GM19324 (cell line): ENCODE measurements around the gene FARS2.

Source experiments
- ATAC-seq: cut with Tn5 transposase; IDR thresholded peaks from one replicate; pipeline ENCODE4 v1.9.1; 2021; ENCODE audit warnings: mild to moderate bottlenecking, moderate library complexity; ENCODE audit not compliant: unreplicated experiment, low FRiP score

The FARS2 gene

DNA sequence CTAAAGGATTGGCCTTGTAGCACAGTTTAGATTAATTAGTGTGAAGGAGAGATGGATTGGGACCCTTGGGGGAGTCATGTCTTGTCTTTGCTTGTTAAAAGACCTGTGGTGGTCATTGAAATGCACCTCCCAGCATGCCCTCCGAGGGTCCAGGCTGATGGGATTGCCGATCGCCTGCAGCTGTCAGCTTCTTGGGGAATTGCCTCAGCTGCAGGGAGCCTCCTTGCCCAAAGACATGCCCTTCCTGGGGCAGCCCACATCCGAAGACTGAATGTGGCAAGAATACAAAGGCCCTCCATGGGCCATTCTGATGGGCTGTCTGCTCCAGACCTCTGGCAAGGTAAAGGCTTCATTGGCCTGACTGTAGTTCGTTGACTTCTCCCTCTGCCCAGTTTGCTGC lies 150.7 kb downstream of the FARS2 start:
- no peak for ATAC-seq

DNA sequence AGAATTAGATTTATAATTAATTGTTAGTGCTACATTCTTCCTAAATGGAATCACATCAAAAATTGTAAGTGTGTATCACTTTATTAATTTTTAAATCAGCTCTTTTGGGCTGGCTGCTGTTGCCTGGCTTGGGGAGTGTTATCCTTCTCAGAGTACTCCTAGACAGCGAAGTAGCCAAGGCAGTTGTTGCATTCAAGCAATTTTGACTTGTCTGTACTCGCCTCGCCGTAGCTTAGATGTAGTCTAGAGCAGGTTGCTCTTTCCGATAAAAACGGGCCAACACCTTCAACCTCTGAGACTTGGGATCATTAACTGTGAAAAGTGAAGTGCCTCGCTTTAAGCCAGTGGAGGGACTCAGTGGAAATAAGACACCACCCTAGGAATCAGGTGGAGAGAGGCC lies 151.3 kb downstream of the FARS2 start:
- ATAC-seq: no peak

DNA sequence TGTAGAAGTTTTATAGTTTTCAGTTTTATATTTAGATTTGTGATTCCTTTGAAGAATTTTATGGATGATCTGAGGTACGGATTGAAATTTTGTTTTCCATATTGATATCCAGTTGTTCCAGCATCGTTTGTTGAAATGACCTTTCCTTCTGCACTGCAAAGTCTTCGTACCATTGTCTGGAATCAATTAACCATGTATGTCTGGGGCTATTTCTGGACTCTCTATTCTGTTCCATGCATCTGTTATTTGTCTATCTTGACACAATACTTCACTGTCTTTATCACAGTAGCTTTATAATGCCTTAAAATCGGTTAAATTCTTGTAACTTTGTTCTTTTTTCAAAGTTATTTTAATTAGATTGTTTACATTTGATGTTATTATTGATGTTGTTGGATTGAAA lies 154.9 kb downstream of the FARS2 start:
- no peak for ATAC-seq

DNA sequence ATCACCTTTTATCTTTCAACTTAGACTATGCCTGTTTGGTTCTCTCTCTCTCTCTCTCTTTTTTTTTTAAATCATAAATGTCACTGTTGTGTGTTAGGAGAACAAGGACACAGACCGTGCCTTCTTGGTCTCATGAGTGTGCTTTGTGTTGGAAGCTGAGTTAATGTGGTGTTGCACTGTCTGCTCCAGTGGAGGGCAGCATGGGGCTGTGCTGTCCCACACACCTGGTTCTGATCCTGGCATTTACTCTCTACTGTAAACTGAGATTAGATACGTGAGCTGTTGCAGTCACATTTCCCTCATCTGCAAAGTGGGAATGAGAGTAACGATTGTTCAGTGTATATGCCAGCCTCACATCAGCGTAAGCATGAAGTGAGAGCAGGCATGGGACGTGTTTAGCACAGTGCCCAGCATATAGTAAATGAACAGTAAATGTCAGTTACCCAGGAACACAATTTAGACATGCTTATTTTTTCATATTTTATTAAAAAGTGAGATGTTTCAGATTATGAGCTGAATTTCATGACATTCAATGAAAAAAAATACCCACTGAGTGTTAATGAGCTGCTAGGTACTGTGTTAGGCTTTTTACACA lies 161.1 kb downstream of the FARS2 start:
- no peak for ATAC-seq

DNA sequence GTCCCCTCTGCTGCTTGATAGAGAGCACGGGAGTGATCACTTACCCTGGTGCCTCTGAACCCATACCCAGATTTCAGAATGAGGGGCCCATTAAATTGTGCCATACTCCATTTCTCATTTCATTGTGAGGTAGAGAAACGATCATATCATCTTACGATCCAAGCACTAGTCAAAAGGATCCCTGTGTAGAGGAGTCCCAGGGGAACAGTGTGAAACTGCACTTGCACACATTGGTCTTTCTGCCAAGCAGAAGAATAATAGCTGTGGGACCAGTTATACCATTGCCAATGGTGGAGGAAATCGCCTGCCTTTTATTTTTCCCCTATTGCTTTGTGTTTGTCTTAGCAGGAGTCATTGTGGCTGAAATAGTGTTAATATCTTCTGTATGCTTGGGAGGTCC lies 161.9 kb downstream of the FARS2 start:
- ATAC-seq: no peak

DNA sequence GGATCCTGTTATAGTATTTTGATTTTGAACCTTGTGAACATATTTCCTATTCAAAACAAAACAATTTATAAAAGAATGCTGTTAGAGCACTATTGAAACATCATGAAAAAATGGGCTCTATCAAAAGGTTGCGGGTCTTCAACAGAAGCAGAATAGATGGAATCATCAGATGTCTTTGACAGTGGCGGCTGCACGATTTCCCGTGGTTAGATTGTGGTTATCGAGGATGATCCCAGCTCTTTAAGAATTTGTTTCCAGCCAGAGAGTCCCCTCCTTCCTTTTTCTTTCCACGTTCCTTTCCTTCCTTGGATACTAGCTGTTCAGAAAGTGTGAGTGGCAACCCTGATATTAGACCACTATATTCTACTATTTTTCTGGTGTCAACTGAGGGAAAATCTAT lies 163.4 kb downstream of the FARS2 start:
- no peak for ATAC-seq

DNA sequence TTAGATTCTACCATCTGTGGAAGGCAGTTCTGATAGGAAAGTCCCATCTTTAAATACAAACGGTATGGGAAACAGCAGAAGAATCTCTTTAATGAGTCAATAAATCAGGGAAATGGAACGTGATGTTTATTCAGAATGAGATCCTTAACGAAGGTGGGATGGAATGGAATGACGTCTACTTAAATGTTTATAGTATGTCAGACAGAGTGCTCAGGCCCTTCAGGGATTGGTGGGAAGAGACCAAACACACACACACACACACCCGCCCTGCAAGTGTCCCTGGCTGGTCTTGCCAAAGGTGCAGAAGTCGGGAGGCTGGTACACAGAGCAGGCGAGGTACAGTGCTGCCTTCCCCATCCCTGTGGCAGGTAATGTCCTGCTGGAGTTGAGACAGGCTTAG lies 164.0 kb downstream of the FARS2 start:
- ATAC-seq: no peak

DNA sequence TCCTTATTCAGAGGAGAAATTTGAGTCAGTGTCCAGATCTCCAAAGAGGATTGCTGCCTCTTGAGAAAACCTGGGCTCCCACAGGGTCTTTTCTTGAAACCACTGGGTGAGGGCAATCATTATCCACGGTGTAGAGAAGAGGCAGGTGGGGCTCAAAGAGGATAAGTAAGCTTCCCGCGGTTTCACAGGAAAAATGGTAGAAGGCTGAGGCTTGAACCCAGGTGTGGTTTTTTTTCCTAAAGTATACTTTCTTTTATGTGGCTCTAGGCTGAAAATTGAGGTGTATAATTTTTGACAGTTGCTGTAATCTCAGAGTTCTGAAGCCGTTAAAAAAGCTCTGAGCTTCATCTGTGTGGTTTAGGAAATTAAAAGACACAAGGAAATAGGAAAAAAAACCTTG lies 164.5 kb downstream of the FARS2 start:
- ATAC-seq: no peak

DNA sequence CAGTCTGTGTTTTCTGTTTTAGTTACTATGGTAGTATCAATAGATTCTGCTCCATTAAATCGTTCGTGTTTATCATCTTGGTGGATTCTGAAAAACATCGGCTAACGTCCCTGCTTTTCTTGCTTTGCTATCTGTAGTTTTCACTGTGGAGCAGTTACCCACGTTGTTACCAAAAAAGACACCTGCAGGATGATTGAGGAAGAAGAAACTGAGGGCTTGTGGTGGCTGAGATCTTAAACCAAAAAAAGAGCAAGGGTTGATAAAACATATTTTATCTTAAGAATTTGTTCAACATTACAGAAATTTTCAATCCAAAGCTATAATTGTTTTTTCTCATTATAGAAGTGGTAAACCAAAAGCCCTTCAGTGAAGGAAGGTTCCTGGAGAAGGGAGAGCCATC lies 166.3 kb downstream of the FARS2 start:
- ATAC-seq: no peak

DNA sequence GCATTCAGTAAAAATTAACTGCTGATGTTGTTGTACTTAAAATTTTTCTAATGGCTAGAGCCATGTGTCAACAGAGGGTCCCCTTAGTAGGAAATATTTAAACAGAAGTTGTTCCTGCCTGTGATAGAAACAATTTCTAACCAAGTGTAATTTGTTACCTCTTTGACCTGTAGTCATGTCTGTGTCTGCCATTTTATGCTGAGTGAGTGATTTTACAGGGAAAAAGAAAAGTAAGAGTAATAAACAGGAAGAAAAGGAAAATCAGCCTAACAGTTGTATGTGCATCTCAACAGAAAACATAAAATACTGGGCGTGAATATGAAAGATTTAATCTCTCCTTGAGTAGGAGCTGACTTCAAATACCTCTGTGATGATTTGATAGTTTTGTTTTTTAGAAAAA lies 172.0 kb downstream of the FARS2 start:
- ATAC-seq: no peak

DNA sequence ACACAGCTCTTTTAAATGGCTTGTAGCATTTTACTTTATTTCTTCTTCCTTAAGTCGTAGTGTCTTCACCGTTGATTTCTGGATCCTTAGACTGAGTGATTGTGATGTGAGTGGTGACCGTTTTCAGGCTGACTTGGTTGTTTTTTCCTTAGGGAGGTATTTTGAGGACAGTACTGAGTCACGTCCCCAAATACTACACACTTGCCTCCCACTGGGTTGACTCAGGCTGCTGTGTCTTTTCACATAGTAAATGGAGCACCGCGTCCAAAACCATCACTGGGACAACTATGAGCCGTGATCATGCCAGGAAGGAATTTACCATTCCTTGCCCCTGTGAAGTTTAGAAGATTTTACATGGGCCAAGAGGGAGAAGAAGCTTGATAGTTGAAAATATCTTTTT lies 174.1 kb downstream of the FARS2 start:
- ATAC-seq: no peak

DNA sequence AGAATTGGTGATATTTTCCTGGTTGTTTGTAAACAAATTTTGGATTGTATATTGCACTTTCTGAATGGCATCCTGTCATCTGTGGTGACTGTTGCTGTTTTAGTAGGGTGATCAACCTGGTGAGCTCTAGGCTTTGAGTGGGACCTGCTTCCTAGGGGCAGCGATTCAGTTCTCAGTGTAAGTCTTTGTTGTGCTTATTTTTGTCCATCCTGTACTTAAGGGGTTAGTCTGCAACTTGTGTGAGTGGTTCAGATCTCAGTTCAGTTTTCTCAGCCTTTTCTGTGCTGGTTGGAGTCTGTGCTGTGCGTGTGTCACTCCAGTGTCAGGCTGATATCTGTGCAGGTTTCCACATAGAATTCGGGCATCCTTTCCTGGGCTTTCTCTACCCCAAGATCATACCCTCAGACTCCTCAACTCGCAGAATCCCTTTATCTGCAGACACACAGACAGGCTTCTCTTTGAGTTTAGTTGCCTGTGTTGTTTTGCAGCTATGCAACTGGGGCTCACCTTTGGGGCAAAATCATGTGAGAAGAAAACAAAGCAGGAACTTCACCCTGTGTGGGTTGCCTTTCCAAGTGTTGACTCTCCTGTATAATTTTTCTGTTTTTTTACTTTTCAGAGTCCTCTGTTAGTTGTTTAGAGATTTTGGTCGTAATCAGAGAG lies 177.7 kb downstream of the FARS2 start:
- no peak for ATAC-seq

DNA sequence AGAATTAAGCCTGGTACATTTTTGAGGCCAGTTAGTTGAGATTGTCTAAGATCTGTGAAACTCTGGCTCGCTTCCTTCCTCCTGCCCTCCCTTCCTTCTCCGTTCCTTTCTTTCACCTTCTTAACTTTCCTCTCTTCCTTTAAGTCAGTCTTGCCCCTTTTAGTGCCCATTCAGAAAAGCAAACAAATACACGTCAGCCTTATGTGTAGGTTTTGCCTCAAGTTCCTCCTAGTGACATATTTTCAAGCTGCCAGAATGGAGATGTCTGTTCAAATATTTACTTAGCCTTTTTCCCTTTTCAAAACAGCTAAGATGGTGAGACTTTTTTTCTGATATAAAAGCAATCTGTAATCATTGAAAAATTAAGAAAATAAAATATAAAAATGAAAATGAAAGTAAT lies 178.4 kb downstream of the FARS2 start:
- no peak for ATAC-seq

DNA sequence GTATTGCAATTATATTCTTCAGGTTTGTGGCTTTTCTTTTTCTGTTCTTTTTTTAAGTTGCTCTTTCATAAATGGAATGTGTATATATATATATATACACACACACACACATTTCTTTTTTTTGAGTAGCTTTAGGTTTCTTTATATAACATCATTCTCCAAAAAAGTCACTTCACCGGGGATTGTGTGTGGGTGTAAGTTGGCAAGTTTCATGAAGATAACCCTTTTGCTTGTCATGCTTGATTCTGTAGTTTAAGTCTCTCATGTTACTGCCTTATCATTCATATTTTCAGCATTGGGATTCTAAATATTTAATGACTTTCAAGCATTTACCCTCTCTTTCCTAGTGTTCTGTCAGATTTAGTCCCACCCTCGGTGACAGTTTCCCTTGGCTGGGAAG lies 181.0 kb downstream of the FARS2 start:
- ATAC-seq: no peak

DNA sequence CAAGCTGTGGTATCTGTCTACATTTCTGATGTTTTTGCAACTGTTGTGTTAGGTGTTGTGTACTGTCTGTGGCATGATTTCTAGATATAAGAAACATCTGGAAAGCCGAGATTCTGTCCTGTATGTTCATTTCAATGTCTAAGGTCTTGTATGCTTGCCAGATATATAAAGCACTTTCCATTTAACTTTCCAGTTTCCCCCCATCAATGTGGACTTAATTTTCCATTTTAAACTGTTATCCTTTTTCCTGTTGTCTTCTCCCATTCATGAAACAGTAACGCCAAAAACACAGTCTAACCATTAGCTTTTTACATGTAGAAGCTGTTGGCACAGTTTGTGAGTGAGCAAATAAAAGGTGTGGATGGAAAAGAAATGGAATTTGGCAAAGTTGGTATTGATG lies 181.6 kb downstream of the FARS2 start:
- ATAC-seq: no peak

DNA sequence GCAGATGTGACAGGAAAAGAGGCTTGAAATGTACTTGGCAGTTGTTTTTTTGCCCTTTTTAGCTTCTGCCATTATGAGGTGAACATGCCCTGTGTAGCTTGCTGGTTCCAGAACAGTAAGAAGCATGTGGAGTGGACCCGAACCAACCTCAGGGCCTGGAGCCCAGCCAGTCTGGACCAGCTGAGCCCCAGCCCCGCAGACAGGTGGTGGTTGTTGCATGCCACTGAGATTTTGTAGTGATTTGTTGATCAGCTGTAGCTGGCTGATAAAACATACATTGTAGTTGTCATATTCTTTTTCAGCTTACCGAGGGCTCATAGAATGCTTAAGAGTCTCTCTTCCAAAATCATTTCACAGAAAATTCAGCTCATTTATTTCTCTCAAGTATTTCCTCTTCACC lies 182.2 kb downstream of the FARS2 start:
- ATAC-seq: no peak

DNA sequence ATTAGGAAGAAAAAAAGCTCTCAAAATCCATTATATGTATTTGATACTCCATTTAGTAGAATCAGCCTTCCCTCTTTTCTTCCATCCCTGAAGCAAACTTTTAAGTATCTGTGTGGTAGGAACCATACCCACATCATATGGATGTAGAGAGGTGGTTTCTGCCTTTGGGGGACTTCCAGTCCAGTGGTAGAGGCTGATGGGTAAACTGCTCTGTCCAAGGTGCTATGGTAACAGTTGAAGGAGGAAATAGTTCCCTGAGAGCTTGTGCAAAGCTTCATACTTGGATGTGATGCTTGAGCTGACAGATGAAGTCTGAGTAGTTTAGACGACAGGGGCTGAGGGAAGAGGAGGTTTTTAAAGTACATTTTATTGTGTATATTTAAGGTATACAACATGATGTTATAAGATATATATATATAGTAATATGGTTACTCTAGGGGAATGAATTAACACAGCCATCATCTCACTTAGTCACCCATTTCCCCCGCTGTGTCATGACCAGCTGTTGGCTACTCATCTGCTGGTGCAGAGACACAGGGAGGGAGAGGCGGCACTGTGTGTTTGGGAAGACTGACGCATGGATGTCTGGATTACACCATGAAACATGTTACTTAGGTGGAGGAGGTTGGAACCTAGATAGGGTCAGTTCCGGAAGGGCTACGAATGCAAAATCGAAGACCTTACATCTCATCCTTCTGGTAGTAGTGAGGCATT lies 185.2 kb downstream of the FARS2 start:
- no peak for ATAC-seq

DNA sequence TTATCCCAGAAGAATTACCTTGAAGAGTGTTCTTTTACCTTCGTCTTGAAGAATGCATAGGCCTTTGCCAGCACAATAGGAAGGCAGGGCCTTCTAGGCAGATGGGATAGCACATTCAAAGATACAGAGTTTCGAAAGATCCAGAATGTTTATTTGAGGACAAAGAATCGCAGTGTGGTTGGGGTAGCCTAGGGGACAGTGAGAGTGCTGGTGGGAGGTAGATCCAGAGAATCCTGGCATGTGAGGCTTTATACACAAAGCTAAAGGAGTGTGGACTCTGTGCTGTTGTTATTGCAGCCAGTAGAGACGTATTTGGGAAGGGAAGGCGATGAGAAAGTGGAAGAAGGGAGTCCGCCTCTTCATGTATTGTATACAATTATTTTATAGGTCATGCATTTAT lies 186.6 kb downstream of the FARS2 start:
- ATAC-seq: no peak

DNA sequence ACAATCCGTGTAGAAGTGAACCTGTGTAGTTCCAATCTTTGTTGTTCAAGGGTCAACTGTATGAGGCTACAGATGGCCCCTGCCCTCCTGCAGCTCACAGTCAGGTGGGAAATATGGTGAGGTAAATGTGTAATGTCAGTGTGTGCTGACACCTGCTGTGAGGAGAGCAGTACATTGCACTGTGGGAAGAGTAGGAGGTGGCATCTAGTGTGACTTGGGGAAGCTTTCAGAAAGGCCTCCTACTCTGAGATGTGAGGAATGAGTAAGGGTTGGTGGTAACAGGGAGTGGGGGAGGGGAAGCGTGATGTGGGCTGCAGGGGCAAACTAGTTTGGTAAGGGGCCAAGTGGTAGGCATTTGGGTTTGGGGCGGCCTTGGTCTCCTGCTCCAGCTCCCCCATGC lies 188.8 kb downstream of the FARS2 start:
- no peak for ATAC-seq

DNA sequence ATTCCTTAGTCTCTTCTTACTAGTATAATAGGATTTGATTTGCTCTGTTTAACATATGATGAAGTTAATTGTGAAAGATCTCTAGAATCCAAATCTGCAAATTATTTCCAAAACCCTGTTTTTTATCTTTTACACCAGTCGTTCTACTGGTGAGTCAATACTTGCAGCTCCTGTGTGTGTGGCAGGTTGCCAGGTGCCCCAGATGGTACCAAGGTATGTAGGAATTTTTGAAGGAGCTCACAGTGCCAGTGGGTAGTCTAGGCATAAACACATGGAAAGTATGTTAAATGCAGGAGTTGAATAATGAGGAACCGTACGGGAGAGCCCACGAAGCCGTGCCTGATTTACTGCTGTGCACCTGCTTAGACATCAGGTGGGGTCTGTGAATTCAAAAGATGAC lies 192.2 kb downstream of the FARS2 start:
- no peak for ATAC-seq

DNA sequence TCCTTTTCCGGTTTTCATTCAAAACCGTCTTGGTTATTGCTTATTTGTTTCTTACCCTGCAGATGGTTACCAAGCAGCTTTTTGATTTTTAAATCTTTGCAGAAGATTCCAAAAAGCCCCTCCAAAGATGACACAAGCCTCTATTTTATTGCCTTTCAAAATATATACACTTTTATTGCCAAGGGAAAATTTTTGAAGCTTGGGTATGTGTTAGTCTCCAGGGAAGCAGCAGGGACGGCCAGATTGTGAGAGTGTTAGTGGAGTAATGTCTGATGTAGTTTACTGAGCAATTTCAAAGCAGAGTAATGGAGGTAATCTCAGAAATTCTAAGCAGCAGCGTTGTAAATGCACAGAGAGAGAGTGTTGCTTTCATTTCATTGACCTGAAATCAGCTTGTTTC lies 193.8 kb downstream of the FARS2 start:
- no peak for ATAC-seq

DNA sequence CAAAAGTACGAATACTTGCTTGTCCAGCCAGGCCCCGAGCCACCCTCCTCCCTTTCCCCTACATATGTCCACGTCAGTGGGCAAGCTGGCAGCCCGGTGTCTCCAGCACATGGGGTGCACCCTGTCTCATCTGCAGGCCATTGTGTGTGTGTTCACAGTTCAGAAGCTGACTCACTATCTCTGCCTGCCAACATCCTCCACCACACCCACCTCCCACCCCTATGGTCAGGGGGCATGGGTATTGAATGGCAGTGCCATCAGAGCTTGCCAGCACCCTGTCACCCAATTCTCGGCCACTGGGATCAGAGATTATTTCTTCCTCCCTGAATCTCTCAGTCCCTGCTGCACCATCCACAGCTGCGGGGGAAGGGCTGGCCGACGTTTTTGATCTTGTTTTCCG lies 195.7 kb downstream of the FARS2 start:
- ATAC-seq: no peak
